GM12878 (cell line): ENCODE results near the gene BEX3. TPM values are rescaled to one million over a fixed set of nuclear protein-coding genes. Genes with fewer than 3 reads are reported as not detected.
"Not testable (repeated sequence)": the region's sequence is repeated elsewhere in the genome, so short reads cannot be mapped to it uniquely, and the experiment has no call there.

Source experiments
- ATAC-seq: fragments of 200-7000 bp; cut with Tn5 transposase; 3 replicates; pipeline ENCODE4 v1.9.1; 2020; ENCODE audit warnings: mild to moderate bottlenecking, moderate library complexity
- BruUV-seq: library from RNA; stranded (reverse); fragments of 400-500 nt; replicated peaks from 2 replicates; lab custom pipeline; 2021; lab: Mats Ljungman, UMichigan
- CTCF ChIA-PET: fragments of 300-600 bp; sonication (Branson Sonifier 250); formaldehyde crosslinking; extraction: SDS; loops from one replicate; lab custom pipeline; 2021; ENCODE audit warnings: inconsistent platforms; lab: Yijun Ruan, JAX
- POLR2A ChIA-PET: fragments of 350-600 bp; formaldehyde crosslinking; extraction: SDS; loops from one replicate; lab custom pipeline; 2021; ENCODE audit warnings: inconsistent platforms; lab: Charles Lee
- RAD21 ChIA-PET: fragments of 300-600 bp; sonication (Branson Sonifier 250); formaldehyde crosslinking; loops from one replicate; lab custom pipeline; 2023; ENCODE audit warnings: antibody characterized with exemption; ENCODE audit not compliant: unreplicated experiment; lab: Charles Lee
- SMC1A ChIA-PET: fragments of 300-600 bp; sonication (Branson Sonifier 250); formaldehyde crosslinking; loops from one replicate; lab custom pipeline; 2023; ENCODE audit not compliant: unreplicated experiment, uncharacterized antibody; lab: Charles Lee
- DNase-seq: peaks from one replicate; pipeline ENCODE4 v3.0.0-alpha.2; 2011; ENCODE audit warnings: low read depth, low spot score
- FAIRE-seq: peaks from 3 replicates; lab custom pipeline; 2011; peaks lifted over from hg19 to GRCh38; lab: Jason Lieb, UNC
- H2AFZ ChIP-seq: 2 replicates; pipeline ENCODE4 v1.6.0; 2011; ENCODE audit warnings: low read depth, low read length, control low read depth; ENCODE audit not compliant: control insufficient read depth
- H3K27ac ChIP-seq: 2 replicates; pipeline ENCODE4 v1.5.1; 2011; ENCODE audit warnings: control low read depth; ENCODE audit not compliant: control insufficient read depth, insufficient read depth
- H3K27me3 ChIP-seq, 2 experiments: replicated peaks in 1 of 2; 2 replicates each; pipeline versions ENCODE4 v1.6.0 to v1.6.1; 2011; ENCODE audit warnings: low read length in 1 of 2; ENCODE audit not compliant: control insufficient read depth in 2 of 2, insufficient read depth in 2 of 2
- H3K36me3 ChIP-seq, 2 experiments: 2 replicates each; pipeline ENCODE4 v1.5.1; 2011; ENCODE audit warnings: low read length in 1 of 2; ENCODE audit not compliant: control insufficient read depth in 2 of 2, insufficient read depth in 2 of 2
- H3K4me1 ChIP-seq: 2 replicates; pipeline ENCODE4 v1.6.1; 2011; ENCODE audit warnings: mild to moderate bottlenecking, low read length, moderate library complexity, mixed read lengths; ENCODE audit not compliant: control insufficient read depth, insufficient read depth
- H3K4me2 ChIP-seq: 2 replicates; pipeline ENCODE4 v1.6.0; 2011; ENCODE audit warnings: control low read depth; ENCODE audit not compliant: control insufficient read depth, insufficient read depth
- H3K4me3 ChIP-seq: fragments of 200-600 bp; sonication (generic); 2 replicates; pipeline ENCODE4 v1.5.1; 2016
- H3K79me2 ChIP-seq: 2 replicates; pipeline ENCODE4 v1.6.0; 2011; ENCODE audit warnings: low read length; ENCODE audit not compliant: control insufficient read depth, insufficient read depth
- H3K9ac ChIP-seq: 2 replicates; pipeline ENCODE4 v1.8.0; 2011; ENCODE audit warnings: low read length, control low read depth, mixed read lengths; ENCODE audit not compliant: control insufficient read depth, insufficient read depth
- H3K9me3 ChIP-seq: replicated peaks from 3 replicates; pipeline ENCODE4 v1.5.1; 2011; ENCODE audit warnings: mild to moderate bottlenecking, low read length; ENCODE audit not compliant: control insufficient read depth, insufficient read depth
- H4K20me1 ChIP-seq: 2 replicates; pipeline ENCODE4 v1.6.0; 2011; ENCODE audit not compliant: control insufficient read depth, insufficient read depth
- ASH2L ChIP-seq: fragments of 300-600, 200-600 bp; sonication (generic); IDR thresholded peaks from 2 replicates; pipeline ENCODE4 v1.6.1; 2017; ENCODE audit warnings: low read depth, mild to moderate bottlenecking, borderline replicate concordance
- ATF7 ChIP-seq: fragments of 450-650 bp; IDR thresholded peaks from 2 replicates; pipeline ENCODE4 v1.6.1; 2016; ENCODE audit warnings: low read depth, mild to moderate bottlenecking
- E2F4 ChIP-seq: IDR thresholded peaks from 2 replicates; pipeline ENCODE4 v1.6.1; 2012; ENCODE audit warnings: low read depth, low read length, improper control_type of control experiment
- ELK1 ChIP-seq: IDR thresholded peaks from 2 replicates; pipeline ENCODE4 v1.6.1; 2012; ENCODE audit warnings: low read depth, low read length, improper control_type of control experiment
- ETV6 ChIP-seq, 2 experiments: fragments of 450-650 bp in 1 of 2; IDR thresholded peaks in 1 of 2; conservative IDR thresholded peaks in 1 of 2; 2 replicates each; pipeline ENCODE4 v1.6.1; 2014; ENCODE audit warnings: antibody characterized with exemption in 1 of 2, borderline replicate concordance in 1 of 2, low read depth in 1 of 2, mild to moderate bottlenecking in 1 of 2, moderate library complexity in 1 of 2
- PML ChIP-seq: IDR thresholded peaks from 2 replicates; pipeline ENCODE4 v1.6.1; 2012; ENCODE audit warnings: low read length, inconsistent platforms
- RCOR1 ChIP-seq: conservative IDR thresholded peaks from 2 replicates; pipeline ENCODE4 v1.6.1; 2012; ENCODE audit warnings: low read depth, low read length, improper control_type of control experiment
- RELB ChIP-seq: fragments of 450-650 bp; IDR thresholded peaks from 2 replicates; pipeline ENCODE4 v1.6.1; 2017; ENCODE audit warnings: low read depth, mild to moderate bottlenecking, moderate library complexity
- SMAD5 ChIP-seq: IDR thresholded peaks from 2 replicates; pipeline ENCODE4 v1.6.1; 2016; ENCODE audit warnings: antibody characterized with exemption, low read depth
- SREBF2 ChIP-seq: IDR thresholded peaks from 2 replicates; pipeline ENCODE4 v1.6.1; 2012; ENCODE audit warnings: mild to moderate bottlenecking, low read length
- TCF3 ChIP-seq: IDR thresholded peaks from 2 replicates; pipeline ENCODE4 v1.6.1; 2012; ENCODE audit warnings: low read depth, mild to moderate bottlenecking, low read length, borderline replicate concordance; ENCODE audit not compliant: insufficient read depth
- ZNF24 ChIP-seq: fragments of 450-650 bp; IDR thresholded peaks from 2 replicates; pipeline ENCODE4 v1.6.1; 2017; ENCODE audit warnings: antibody characterized with exemption, mild to moderate bottlenecking
- WGBS: methylation state at CpG from one replicate; pipeline ENCODE4 v1.1.6; 2016; ENCODE audit warnings: low lambda C conversion rate; ENCODE audit not compliant: insufficient replicate concordance, insufficient coverage; ENCODE audit errors: missing lambda C conversion rate; 5-methylcytosine and 5-hydroxymethylcytosine counted together
- in situ Hi-C: fragments of 300-500 bp; cut with MboI; formaldehyde crosslinking; loops from 9 replicates; pipeline ENCODE4 v1.14.3; 2018; ENCODE audit warnings: mixed read lengths
- intact Hi-C: fragments of 100-400 bp; cut with micrococcal nuclease; formaldehyde crosslinking; loops from one replicate; pipeline ENCODE4 v1.14.2; 2022; ENCODE audit not compliant: unreplicated experiment
- polyA plus RNA-seq, 11 experiments: library from polyadenylated mRNA; depleted of rRNA in 4 of 11; unstranded in 6 of 11; stranded (reverse) in 5 of 11; fragments of >200 nt; fragmentation: Nextera tagmentation in 4 of 11; fragmentation: Illumina TruSeq in 1 of 11; extraction: Ambion mirVana in 4 of 11; extraction: Trizol in 1 of 11; gene quantifications; 1 replicate in 1 of 11; 2 replicates in 10 of 11; pipeline versions ENCODE4 v1.2.1 to v1.2.3, GENCODE V29; 2011 to 2016; ENCODE audit warnings: inconsistent platforms in 2 of 11, missing spikeins in 2 of 11, low read depth in 1 of 11
- total RNA-seq, 4 experiments: library from RNA; depleted of rRNA in 3 of 4; stranded (reverse); fragments of >200 nt in 3 of 4; fragmentation: Illumina TruSeq in 1 of 4; extraction: Trizol in 1 of 4; gene quantifications; 2 replicates each; pipeline versions ENCODE4 v1.2.1 to v1.2.3, GENCODE V29; 2013 to 2021

BEX3 gene
- total and polyA plus RNA-seq, 10 of the 15 experiments (the other 5 are each of a cell fraction or from before 2014, with no cell fraction given), result 1.3 to 1.5 TPM; not detected in 8

- ATAC-seq, result no peak
- RAD21 ChIA-PET, result no interaction called here
- intact Hi-C loops, result no loop called here
- TF ChIP-seq ATF7 (no peak), ZNF24 (no peak), E2F4 (no peak), RCOR1 (no peak), SMAD5 (no peak), ETV6 (conservative IDR thresholded peaks at IDR 0.05 in 1 of 2, IDR thresholded peaks at IDR 0.05 in 1 of 2; ENCODE audit: borderline replicate concordance in 1 of 2, low read depth in 1 of 2) (no peak), TCF3 (no peak), RELB (no peak), SREBF2 (no peak), ELK1 (no peak), PML (no peak), ASH2L (no peak)
- TF ChIP-seq, all 136 proteins: peak for 0
- WGBS, result 71% methylated on average over 2 of the region's 2 CpGs
- no peak overlapping the region for H3K27ac ChIP-seq
- H2AFZ ChIP-seq, result no peak overlapping the region
- no peaks in the 10 kb centered on the region for H3K27me3 ChIP-seq
- no TSS peak for BruUV-seq
- no peak for DNase-seq
- H3K9me3 ChIP-seq, result no peaks in the 10 kb centered on the region
- H3K36me3 ChIP-seq, result no peaks in the 10 kb centered on the region
- H3K4me3 ChIP-seq, result no peak overlapping the region
- H3K4me1 ChIP-seq, result no peaks in the 10 kb centered on the region
- H3K79me2 ChIP-seq, result no peaks in the 10 kb centered on the region
- SMC1A ChIA-PET, result no interaction called here
- no peak overlapping the region for H3K9ac ChIP-seq
- H4K20me1 ChIP-seq, result no peaks in the 10 kb centered on the region
- no peak overlapping the region for H3K4me2 ChIP-seq
- FAIRE-seq, result no peak
- in situ Hi-C loops, result no loop called here
- CTCF ChIA-PET, result no interaction called here
- POLR2A ChIA-PET, result no interaction called here
Measured at GRCh38 chrX:103407776-103408175, 31.4 kb downstream of the BEX3 start.

- H3K4me3 ChIP-seq, H3K9me3 ChIP-seq, H3K27me3 ChIP-seq, H2AFZ ChIP-seq, DNase-seq, H3K4me1 ChIP-seq, H3K79me2 ChIP-seq, in situ Hi-C loops, POLR2A ChIA-PET, H3K27ac ChIP-seq, BruUV-seq, H3K4me2 ChIP-seq, RAD21 ChIA-PET, FAIRE-seq, H3K36me3 ChIP-seq, SMC1A ChIA-PET, ATAC-seq, H4K20me1 ChIP-seq, H3K9ac ChIP-seq, intact Hi-C loops: not testable (repeated sequence)
- WGBS, result 14% methylated on average over 2 of the region's 2 CpGs
- CTCF ChIA-PET, result interaction anchor here (1.0 kb wide), 1 partner anchor 8 kb away, joined by 4 read pairs; no protein-coding TSS in a partner anchor
Measured at GRCh38 chrX:103411721-103412120, 35.4 kb downstream of the BEX3 start.
